22Rv1 (cell line): ENCODE measurements around the gene TEK.

Experiments
- CTCF ChIP-seq: fragments of 450-650 bp; IDR thresholded peaks from 2 replicates; pipeline ENCODE4 v1.5.1; 2017; ENCODE audit warnings: mild to moderate bottlenecking
- ZFX ChIP-seq: fragments of 450-650 bp; IDR thresholded peaks from 2 replicates; pipeline ENCODE4 v1.6.1; 2017; ENCODE audit warnings: antibody characterized with exemption, borderline replicate concordance

GRCh38 chr9:27110181-27110580 lies 1.2 kb downstream of the TEK start:
- TF ChIP-seq CTCF (no peak), ZFX (no peak)
